Adrenal gland (tissue), 12 donors: Measurements from ENCODE around the gene PUS1. TPM values are rescaled to one million over a fixed set of nuclear protein-coding genes. Genes with fewer than 3 reads are reported as not detected.

Source experiments
- DNase-seq, 7 donors: peaks; one replicate each; pipeline ENCODE4 v3.0.0-alpha.2; 2019 to 2020
- H3K27ac ChIP-seq, 5 donors: fragments of 200-600 bp; sonication (generic) in 4 of 5; 1 replicate in 3 of 5; 2 replicates in 2 of 5; pipeline versions ENCODE4 v1.5.1 to v1.8.0; 2016 to 2020; ENCODE audit warnings: mild to moderate bottlenecking in 1 of 5
- H3K27me3 ChIP-seq: fragments of 200-600 bp; 2 replicates; pipeline ENCODE4 v1.8.0; 2021
- H3K36me3 ChIP-seq, 2 donors: fragments of 200-600 bp; replicated peaks in 1 of 2; 1 replicate in 1 of 2; 2 replicates in 1 of 2; pipeline versions ENCODE4 v1.5.1 to v1.8.0; 2018 to 2022
- H3K4me1 ChIP-seq, 2 donors: fragments of 200-600 bp; replicated peaks in 1 of 2; 1 replicate in 1 of 2; 2 replicates in 1 of 2; pipeline versions ENCODE4 v1.5.1 to v1.8.0; 2018 to 2021
- H3K4me3 ChIP-seq, 4 donors: fragments of 200-600 bp; sonication (generic) in 3 of 4; one replicate each; pipeline ENCODE4 v1.5.1; 2016 to 2018
- H3K9me3 ChIP-seq, 3 donors: fragments of 200-600 bp; sonication (generic) in 1 of 3; replicated peaks in 1 of 3; 1 replicate in 2 of 3; 2 replicates in 1 of 3; pipeline versions ENCODE4 v1.5.1 to v1.8.0; 2016 to 2021
- POLR2A ChIP-seq, 2 donors: fragments of 450-650 bp; IDR thresholded peaks; one replicate each; pipeline ENCODE4 v1.6.1; 2017; ENCODE audit warnings: antibody characterized with exemption in 2 of 2, mild to moderate bottlenecking in 2 of 2, moderate library complexity in 1 of 2
- WGBS, 4 donors: extraction: QIAGEN DNeasy Blood & Tissue Kit in 2 of 4; methylation state at CpG; one replicate each; pipeline versions ENCODE4 v1.1.5 to v1.1.7; 2013 to 2017; 5-methylcytosine and 5-hydroxymethylcytosine counted together
- intact Hi-C, 2 donors: fragments of 100-400 bp; cut with DNase I; formaldehyde crosslinking; loops; one replicate each; pipeline versions ENCODE4 v1.14.1 to v1.15.0; 2022 to 2023
- polyA plus RNA-seq, 3 donors: library from polyadenylated mRNA; stranded (reverse); fragments of 200-250 nt in 2 of 3; fragments of 350-450 nt in 1 of 3; fragmentation: Illumina TruSeq in 1 of 3; extraction: RNeasy Lipid Tissue Mini Kit (QIAGEN cat#74804) in 1 of 3; gene quantifications; one replicate each; pipeline ENCODE4 v1.2.3, GENCODE V29; 2013 to 2014
- total RNA-seq, 9 donors: library from RNA; depleted of rRNA in 4 of 9; stranded (reverse); fragments of >200 nt in 4 of 9; fragments of 120-200 nt in 1 of 9; fragmentation: NEBNext Ultra II Directional in 1 of 9; extraction: Animal tissue kit (Norgen Biotek cat#: 25700) in 1 of 9; gene quantifications; one replicate each; pipeline versions ENCODE4 v1.1.0 to v1.2.4, GENCODE V29; 2013 to 2023
- TF ChIP-seq, protein P1 (sequence below), 6 experiments: fragments of 450-650 bp in 4 of 6; fragments of 200-600 bp in 2 of 6; sonication (generic) in 1 of 6; IDR thresholded peaks; 1 replicate in 5 of 6; 2 replicates in 1 of 6; pipeline versions ENCODE4 v1.5.1 to v1.8.0; 2016 to 2021; ENCODE audit warnings: antibody characterized with exemption in 6 of 6, mild to moderate bottlenecking in 2 of 6, moderate library complexity in 1 of 6
- donor health status: healthy with polysubstance abuse.
- donor health status: Bipolar disorder and iron deficiency.
- donor health status: DM: yes; HTN: yes; CAD: no.
- donor health status: DM: no; HTN: no; CAD: no.
- donor health status: DM: no; HTN: no; CAD: no.
- donor health status: DM: yes; HTN: yes; CAD: no.

PUS1 gene
- total and polyA plus RNA-seq, 12 donors: 10.0 to 57.4 (median 24.5) TPM

- Histone ChIP-seq H3K27ac (no peak overlapping the region), H3K36me3 (peaks cover 0 to 62% of the 10 kb centered on the region in 2 donors), H3K9me3 (no peaks in the 10 kb centered on the region), H3K4me1 (peaks cover 12 to 34% of the 10 kb centered on the region in 2 donors), H3K4me3 (no peak overlapping the region), H3K27me3 (no peaks in the 10 kb centered on the region)
- intact Hi-C loops: no loop called here
- 93 to 100% (median 94%) methylated on average over 3 to 61 of the region's 61 CpGs for WGBS, 4 donors
- peak in 1 of 7 donors; percentile 39 for DNase-seq
- TF ChIP-seq, protein P1, sequence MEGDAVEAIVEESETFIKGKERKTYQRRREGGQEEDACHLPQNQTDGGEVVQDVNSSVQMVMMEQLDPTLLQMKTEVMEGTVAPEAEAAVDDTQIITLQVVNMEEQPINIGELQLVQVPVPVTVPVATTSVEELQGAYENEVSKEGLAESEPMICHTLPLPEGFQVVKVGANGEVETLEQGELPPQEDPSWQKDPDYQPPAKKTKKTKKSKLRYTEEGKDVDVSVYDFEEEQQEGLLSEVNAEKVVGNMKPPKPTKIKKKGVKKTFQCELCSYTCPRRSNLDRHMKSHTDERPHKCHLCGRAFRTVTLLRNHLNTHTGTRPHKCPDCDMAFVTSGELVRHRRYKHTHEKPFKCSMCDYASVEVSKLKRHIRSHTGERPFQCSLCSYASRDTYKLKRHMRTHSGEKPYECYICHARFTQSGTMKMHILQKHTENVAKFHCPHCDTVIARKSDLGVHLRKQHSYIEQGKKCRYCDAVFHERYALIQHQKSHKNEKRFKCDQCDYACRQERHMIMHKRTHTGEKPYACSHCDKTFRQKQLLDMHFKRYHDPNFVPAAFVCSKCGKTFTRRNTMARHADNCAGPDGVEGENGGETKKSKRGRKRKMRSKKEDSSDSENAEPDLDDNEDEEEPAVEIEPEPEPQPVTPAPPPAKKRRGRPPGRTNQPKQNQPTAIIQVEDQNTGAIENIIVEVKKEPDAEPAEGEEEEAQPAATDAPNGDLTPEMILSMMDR (IDR thresholded peaks at IDR 0.05): no peak
- TF ChIP-seq POLR2A (IDR thresholded peaks at IDR 0.05): no peak
Observed at GRCh38 chr12:131909081-131909751, 19.9 kb upstream of the PUS1 start.

DNA sequence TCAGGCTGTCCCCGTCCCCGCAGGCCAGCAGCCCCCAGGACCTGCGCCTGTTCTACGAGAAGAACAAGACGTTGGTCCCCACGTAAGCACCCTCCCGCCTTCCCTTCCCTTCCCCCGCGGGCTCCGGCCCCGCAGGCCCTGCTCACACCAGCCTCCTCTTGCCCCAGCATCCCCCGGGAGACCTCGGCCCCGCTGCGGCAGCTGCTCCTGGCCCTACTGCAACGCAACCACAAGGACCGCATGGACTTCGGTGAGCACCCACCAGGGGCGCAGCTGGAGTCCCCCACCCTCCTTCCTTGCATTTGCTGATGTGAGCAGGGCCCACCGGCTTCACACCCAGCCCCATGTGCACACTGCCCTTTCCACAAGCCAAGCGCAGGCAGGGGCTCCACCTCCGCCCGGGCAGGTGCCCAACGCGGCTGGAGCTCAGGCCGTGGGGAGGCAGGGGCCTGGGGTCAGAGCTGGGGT is 19.3 kb upstream of the PUS1 start:
- Histone ChIP-seq H3K27ac (peak overlapping the region in 1 of 5 donors; percentile 74), H3K4me1 (peaks cover 12 to 34% of the 10 kb centered on the region in 2 donors), H3K9me3 (no peaks in the 10 kb centered on the region), H3K27me3 (no peaks in the 10 kb centered on the region), H3K36me3 (peaks cover 0 to 68% of the 10 kb centered on the region in 2 donors), H3K4me3 (no peak overlapping the region)
- intact Hi-C loops: no loop called here
- WGBS, 4 donors: 90 to 94% (median 91%) methylated on average over 10 to 26 of the region's 26 CpGs
- no peak for DNase-seq
- TF ChIP-seq POLR2A (IDR thresholded peaks at IDR 0.05): no peak
- TF ChIP-seq, protein P1 (IDR thresholded peaks at IDR 0.05): no peak

DNA sequence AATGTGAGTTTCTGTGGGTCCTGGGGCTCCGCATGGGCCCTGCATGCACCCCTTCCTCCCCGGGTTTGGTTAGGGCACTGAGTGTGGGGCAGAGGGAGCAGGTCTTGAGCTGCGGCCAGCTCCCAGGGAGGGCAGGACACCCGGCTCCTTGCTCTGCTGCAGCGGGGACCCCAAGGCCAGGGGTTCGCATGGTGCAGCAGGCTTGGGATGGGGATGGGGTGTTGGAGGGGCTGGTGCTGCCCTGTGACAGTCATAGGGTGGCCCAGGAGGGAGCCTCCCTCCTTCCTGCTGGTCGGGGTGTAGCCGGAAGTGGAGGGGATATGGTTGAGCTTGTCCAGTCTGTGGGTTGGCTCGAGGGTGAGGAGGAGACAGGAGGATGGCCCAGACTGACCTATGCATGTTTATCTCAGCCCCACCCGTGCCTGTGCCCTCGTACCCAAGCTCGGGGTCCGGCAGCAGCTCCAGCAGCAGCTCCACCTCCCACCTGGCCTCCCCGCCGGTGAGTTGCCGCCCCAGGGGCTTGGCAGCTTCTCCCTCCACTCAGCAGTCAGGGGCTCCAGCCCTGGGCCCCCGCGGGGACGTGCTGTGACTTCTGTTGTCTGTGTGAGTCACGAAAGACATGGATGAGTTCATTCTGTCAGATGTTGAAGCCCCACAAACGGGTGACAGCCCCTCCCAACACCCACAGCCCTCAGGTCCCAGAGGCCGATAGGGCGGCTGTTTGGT is 18.6 kb upstream of the PUS1 start:
- WGBS, 4 donors: 50 to 75% (median 54%) methylated on average over 10 to 23 of the region's 23 CpGs
- no peaks in the 10 kb centered on the region for H3K27me3 ChIP-seq
- H3K4me1 ChIP-seq: peaks cover 12 to 34% of the 10 kb centered on the region in 2 donors
- H3K9me3 ChIP-seq: no peaks in the 10 kb centered on the region
- peak overlapping the region in 2 of 5 donors; percentile 73 to 74 for H3K27ac ChIP-seq
- peaks cover 0 to 75% of the 10 kb centered on the region in 2 donors for H3K36me3 ChIP-seq
- no peak overlapping the region for H3K4me3 ChIP-seq
- DNase-seq: peak; percentile 44 to 80 (median 67)
- intact Hi-C loops: no loop called here
- TF ChIP-seq, protein P1 (IDR thresholded peaks at IDR 0.05): no peak
- peak in 1 of 2 donors; percentile 7 for TF ChIP-seq POLR2A (IDR thresholded peaks at IDR 0.05)

DNA sequence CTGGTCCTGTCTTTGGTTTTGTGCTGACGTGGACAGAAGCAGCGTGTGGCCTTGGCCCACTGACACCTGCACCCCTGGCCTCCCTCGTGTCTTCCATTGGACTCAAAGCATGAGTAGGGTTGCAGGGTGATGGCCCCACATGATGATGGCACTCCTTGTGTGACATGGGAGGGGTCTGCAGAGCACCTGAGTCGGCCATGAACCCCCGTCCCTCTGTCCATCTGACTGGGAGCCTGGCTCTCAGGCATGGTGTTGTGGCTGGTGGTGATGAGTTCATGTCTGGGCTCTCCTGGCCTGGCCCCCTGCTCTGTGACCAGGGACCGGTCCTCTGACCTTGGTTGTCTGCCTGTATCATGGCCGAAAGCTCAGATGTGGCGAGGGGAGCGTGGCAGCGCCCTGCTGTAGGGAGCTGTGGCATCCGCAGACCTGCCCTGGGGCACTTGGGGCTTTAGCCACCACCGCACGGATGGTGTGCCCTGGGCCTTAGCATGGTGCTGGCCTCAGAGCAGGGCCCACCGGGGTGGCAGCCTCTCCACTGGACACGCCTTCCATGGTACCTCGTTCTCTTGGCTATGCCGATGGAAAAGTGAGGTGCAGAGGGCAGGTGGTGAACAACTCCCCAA is 17.9 kb upstream of the PUS1 start:
- H3K27me3 ChIP-seq: no peaks in the 10 kb centered on the region
- intact Hi-C loops: no loop called here
- TF ChIP-seq POLR2A (IDR thresholded peaks at IDR 0.05): no peak
- TF ChIP-seq, protein P1 (IDR thresholded peaks at IDR 0.05): no peak
- H3K36me3 ChIP-seq: peaks cover 0 to 81% of the 10 kb centered on the region in 2 donors
- peaks cover 12 to 34% of the 10 kb centered on the region in 2 donors for H3K4me1 ChIP-seq
- WGBS, 4 donors: 58 to 84% (median 78%) methylated on average over 3 to 17 of the region's 17 CpGs
- no peak overlapping the region for H3K4me3 ChIP-seq
- H3K9me3 ChIP-seq: no peaks in the 10 kb centered on the region
- H3K27ac ChIP-seq: peak overlapping the region in 3 of 5 donors; percentile 46 to 74 (median 73)
- peak in 1 of 7 donors; percentile 34 for DNase-seq
